ENCODE results near the gene PNMA3.
"Not testable (repeated sequence)": the region's sequence is repeated elsewhere in the genome, so short reads cannot be mapped to it uniquely, and the experiment has no call there.

The PNMA3 gene, protein sequence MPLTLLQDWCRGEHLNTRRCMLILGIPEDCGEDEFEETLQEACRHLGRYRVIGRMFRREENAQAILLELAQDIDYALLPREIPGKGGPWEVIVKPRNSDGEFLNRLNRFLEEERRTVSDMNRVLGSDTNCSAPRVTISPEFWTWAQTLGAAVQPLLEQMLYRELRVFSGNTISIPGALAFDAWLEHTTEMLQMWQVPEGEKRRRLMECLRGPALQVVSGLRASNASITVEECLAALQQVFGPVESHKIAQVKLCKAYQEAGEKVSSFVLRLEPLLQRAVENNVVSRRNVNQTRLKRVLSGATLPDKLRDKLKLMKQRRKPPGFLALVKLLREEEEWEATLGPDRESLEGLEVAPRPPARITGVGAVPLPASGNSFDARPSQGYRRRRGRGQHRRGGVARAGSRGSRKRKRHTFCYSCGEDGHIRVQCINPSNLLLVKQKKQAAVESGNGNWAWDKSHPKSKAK
- total RNA-seq: 4.2 to 20.3 (median 5.5) reads per million in 4 experiments

DNA sequence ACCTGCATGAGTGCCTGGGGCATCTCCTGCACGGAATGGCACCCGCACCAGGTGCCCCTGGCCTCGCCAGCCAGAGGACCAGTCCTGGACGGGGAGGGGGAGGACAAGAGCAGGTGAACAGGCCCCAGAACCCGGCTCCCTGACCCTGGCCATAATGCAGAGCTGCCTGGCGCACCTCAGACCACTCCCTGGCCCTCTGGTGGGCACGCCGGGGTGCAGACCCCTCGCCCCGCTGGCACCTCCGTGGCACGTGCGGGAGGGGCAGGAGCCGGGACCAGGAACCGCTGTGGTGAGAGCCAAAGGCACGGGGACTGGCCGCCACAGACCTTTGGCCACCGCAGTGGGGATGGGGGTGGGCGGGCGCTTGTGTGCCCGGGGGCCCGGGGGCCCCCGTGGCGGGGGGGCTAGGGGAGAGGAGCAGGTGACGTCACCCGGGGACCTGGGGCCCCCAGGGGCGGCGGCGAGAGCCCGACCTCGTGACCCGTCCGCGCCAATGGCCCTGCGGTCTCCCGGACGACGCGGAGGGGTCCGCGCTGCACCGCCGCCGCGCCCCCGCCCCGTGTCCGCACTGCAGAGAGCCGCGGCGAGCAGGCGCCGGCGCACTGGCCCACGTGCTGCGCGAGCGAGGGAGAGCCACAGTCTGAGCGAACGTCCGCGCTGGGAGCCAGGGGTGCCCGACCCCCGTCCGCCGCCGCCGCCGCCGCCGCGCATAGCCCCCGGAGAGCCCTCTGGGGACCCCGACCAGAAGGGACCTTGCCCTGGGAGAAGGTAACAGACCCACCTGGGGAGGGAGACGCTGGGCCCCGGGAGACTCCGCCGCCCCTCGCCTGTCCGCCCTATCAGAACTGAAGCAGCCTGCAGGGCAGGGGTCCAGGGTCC, at the start of gene PNMA3:
PNMA3 (plus strand) TSS at position 600 of the 879 bp plus-strand sequence. CDS start 586 bp downstream, outside the sequence.
- no peak for DNase-seq

DNA sequence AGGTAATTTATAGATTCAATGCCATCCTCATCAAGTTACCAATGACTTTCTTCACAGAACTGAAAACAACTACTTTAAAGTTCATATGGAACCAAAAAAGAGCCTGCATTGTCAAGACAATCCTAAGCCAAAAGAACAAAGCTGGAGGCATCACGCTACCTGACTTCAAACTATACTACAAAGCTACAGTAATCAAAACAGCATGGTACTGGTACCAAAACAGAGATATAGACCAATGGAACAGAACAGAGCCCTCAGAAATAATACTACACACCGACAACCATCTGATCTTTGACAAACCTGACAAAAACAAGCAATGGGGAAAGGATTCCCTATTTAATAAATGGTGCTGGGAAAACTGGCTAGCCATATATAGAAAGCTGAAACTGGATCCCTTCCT, 39.1 kb upstream of the PNMA3 start:
- DNase-seq: not testable (repeated sequence)

DNA sequence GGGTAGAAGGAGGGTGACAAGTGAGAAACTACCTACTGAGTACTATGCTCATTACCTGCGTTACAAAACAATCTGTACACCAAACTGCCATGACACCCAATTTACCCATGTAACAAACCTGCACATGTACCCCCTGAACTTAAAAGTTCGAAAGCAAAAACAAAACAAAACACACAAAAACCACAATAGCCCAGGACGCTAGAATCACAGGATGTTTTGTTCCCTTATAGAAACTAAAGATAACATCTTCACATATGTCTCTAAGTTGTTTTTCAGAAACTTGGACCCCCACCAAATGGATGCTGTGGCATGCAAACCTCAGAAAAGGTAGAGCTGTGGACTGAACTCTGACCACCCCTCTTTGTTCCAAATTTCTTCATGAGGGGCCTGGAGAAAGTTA, 37.1 kb upstream of the PNMA3 start:
- DNase-seq: no peak

DNA sequence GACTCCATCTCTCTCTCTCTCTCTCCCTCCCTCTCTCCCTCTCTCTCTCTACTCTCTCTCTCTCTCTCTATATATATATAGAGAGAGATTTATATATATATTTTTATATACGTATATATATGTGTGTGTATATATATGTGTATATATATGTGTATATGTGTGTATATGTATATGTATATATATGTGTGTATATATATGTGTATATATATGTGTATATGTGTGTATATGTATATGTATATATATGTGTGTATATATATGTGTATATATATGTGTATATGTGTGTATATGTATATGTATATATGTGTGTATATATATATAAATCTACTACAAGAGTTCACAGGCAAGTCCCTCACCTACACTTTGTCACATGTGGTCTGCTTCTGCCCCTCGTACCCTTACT, 29.8 kb upstream of the PNMA3 start:
- not testable (repeated sequence) for DNase-seq

DNA sequence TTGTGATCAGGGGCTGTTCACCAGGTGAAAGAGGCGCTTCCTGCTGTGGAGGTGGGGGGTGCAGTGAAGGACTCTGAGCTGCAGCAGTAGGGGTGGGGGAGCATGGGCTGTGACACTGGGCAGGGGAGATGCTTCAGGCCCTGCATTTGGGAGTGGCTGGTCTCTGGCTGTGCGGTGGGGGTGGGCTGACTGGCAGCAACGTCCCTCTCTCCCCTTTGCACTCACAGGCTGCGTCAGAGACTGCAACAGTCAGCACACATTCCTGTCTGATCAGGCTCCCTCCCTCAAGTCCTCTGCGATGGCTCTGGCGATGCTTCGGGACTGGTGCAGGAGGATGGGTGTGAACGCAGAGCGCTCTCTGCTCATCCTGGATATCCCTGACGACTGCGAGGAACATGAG, 27.8 kb upstream of the PNMA3 start:
- not testable (repeated sequence) for DNase-seq

DNA sequence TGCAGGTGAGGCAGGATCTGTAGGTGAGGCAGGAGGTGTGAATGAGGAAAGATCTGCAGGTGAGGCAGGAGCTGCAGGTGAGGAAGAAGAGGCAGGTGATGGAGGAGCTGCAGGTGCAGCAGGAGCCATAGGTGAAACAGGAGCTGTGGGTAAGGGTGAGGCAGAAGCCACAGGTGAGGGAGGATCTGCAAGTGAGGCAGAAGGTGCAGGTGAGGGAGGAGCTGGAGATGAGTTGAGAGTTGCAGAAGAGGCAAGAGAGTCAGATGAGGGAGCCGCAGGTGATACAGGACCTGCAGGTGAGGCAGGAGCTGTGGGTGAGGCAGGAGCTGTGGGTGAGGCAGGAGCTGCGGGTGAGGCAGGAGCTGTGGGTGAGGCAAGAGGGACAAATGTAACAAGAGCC, 27.1 kb upstream of the PNMA3 start:
- no peak for DNase-seq

DNA sequence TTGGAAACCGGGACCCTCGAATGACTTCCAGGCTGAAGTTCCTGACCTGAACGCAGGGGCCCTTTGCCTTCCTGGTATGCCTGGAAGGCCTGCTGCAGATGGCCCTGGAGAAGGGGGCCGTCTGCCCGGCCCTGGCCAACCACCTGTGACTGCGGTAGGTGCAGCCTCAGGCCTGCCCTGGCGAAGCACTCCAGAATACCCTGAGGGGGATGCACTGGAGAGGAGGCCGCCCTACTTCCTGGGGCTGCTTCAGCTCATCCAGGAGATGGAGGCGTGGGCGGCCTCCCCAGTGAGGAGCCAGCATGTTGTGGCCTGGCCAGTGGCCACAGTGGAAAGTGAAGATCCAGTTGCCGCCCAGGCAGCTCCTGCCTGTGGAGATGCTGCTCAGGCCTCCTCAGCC, 26.4 kb upstream of the PNMA3 start:
- no peak for DNase-seq

DNA sequence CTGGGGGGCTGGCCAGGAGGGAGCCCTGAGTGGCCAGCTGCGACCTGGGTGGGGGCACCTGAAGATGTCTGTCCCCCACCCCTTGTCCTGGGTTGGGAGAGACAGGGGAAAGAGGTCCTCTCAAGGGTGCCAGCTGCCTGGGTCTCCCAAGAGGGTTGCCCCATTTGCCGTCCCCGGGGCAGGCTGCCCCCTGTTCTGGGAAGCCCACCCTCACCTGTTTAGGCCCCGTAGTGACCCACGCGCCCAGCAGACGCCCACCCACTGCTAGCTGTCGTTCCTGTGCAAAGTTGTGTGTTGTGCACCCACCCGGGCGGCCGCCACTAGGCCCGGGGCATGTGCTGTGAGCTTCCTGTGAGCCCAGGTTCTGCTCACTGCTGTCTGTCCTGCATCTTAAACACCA, 25.5 kb upstream of the PNMA3 start:
- no peak for DNase-seq

DNA sequence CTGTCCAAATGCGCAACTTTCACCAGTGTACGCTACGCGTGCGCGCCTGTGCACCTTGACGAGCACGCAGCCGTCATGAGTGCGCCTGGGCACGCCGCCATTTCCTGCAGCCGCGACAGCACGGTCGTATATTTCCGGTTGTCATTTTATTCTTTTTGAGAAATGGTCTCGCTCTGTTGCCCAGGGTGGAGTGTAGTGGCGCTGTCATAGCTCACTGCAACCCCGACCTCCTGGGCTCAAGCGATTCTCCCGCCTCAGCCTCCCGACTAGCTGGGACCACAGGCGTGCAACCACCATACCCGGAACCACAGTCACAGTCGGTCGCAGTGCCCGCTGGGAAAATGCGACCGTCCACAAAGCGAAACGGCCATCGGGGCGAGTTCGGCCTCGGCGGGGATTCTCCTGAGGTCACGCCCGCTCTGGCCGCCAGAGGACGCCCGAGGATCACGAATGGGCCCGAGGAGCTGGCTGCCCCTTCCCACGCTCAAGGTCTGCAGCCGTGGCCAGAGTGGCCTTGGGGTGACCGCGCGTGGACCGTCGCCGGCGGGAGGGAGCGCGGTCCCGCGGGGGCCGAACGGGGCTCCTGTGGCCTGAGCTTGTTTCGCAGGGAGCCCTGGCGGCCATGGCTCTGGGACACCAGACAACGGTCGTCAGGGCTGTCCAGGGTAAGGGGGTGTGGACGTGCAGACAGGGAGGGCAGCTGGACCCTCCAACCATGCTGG, 23.7 kb upstream of the PNMA3 start:
- peak; percentile 37 for DNase-seq

DNA sequence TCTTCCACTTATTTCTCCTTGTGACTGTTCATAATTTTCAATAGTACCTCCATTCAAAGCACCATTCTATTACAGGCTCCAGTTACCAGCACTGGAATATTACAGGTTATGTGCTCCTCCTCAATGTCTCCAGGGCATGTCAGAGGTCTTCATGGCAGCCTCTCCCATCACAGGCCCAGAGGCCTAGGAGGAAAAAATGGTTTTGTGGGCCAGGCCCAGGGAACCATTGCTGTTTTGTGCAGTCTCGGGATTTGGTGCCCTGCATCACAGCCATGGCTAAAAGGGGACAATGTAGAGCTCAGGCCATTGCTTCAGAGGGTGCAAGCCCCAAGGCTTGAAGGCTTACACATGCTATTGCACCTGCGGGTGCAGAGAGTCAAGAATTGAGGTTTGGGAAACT, 7.2 kb upstream of the PNMA3 start:
- DNase-seq: no peak

DNA sequence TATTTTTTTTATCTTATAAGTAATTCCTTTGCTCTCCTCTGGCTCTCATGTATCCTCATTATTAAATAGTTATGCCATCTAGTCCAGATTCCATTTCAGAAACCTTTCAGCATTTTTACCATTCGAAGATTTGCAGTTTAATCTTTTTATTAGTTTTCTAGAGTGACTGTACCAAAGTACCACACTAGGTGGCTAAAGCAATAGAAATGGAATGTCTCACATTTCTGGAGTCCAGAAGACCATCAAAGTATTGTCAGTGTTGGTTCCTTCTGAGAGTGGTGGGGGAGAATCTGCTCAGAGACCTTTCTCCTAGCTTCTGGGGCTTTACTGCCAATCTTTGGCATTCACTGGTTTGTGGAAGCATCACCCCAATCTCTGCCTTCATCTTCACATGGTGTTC, 3.7 kb upstream of the PNMA3 start:
- DNase-seq: no peak

DNA sequence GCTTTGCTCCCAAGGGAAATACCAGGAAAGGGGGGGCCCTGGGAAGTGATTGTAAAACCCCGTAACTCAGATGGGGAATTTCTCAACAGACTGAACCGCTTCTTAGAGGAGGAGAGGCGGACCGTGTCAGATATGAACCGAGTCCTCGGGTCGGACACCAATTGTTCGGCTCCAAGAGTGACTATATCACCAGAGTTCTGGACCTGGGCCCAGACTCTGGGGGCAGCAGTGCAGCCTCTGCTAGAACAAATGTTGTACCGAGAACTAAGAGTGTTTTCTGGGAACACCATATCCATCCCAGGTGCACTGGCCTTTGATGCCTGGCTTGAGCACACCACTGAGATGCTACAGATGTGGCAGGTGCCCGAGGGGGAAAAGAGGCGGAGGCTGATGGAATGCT, 1.0 kb downstream of the PNMA3 start:
- DNase-seq: no peak

DNA sequence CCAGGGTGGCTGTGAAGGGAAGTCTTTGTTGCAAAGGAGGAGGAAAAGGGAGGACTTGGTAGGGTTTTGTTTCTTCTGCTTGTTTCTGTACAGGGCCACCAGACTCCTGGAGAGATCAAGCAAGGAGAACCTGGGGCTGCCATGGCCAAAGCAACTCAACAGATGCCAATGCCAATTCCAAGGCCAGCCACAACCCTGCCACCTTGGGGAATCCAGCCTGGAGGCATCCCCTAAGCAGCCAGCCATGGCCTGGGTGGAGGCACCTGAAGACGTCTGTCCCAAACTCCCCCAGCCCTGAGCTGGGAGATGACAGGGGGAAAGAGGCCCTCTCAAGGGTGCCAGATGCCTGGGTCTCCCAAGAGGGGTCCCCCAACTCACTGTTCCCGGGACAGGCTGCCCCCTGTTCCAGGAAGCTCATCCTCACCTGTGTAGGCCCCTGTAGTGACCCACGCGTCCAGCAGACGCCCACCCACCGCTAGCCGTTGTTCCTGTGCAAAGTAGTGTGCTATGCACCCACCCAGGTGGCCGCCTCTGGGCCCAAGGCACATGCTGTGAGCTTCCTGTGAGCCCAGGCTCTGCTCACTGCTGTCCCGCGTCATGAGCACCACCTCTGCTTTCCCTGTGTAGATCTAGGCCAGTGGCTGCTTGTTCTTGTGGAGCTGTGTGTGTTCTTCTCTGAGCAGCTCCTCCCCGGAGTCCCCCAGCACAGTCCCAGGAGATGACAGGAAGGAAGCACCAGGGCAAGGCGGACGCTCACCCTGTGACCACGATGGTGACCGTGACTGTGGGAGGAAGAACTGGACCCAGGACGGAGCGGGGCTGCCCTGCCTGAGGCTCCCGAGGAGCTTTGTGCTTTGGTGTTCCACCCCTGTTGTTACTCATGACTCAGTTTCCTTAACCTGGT, 3.2 kb downstream of the PNMA3 start:
- DNase-seq: no peak

DNA sequence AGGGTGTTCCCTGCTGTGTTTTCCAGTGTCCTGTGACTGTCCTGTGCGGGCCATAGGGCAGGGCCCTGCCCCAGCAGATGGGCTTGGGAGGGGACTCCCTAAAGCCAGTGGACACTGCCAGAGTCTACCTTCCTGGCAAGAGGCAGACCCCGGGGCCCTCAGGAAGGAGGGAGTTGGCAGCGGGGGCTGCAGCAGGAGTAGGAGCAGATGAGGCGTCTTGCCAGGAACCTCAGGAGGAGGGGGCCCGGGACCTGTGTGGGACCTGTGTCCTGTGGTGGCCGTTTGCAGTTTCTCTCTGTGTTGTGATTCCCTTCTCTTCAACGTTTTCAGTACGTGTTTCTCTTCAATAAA, 3.8 kb downstream of the PNMA3 start:
- DNase-seq: no peak

DNA sequence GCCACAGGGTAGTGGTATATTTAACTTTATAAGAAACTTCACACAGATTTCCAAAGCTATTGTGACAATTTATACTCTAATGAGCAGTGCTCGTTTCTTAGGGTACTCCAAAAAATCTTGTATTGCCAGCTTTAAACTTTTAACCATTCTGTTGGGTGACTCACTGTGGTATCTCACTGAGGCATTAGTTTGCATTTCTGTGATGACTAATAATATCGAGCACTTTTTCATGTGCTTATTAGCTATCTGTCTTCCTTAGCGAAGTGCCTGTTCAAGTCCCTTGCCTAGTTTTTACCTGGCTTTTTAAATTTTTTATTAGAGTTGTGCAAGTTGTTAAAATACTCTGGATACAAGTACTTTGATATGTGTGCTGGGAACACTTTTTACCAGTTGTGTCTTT, 5.5 kb downstream of the PNMA3 start:
- DNase-seq: no peak

DNA sequence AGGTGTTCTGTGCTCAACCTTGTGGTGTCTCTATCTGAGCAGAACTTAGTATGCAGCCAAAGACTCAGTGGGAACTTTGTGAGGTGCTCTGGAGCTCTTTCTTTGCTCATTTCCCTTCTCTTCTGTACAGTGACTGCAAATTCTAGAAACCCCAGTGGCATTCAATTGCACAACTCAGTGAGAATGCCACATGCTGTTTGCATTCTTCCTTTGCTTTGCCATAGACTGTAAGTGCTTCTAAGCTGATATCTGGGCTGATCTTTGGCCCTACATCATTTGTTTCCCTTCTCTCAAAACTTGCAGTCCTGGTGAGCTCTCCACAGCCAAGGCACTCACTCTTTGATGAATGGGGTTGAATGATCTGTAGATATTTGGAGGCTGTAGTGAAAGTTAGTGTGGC, 7.0 kb downstream of the PNMA3 start:
- no peak for DNase-seq

DNA sequence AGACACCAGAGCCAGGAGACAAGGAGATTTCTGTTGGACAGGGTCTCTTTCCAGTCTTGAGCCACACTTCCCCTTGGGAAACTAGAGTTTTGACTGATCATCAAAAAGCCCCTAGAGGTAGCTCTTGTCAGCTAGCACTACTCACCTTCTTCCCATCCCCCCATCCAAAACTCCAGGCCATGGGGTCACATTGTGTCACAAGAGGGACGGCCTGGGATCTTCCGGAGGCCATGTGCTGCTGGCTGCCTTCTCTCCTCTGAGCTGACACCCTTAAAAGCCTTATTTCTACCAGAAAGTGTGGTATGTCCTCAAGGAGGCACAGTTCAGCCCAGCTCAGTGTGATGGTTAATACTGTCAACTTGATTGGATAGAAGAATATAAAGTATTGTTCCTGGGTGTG, 7.8 kb downstream of the PNMA3 start:
- no peak for DNase-seq

DNA sequence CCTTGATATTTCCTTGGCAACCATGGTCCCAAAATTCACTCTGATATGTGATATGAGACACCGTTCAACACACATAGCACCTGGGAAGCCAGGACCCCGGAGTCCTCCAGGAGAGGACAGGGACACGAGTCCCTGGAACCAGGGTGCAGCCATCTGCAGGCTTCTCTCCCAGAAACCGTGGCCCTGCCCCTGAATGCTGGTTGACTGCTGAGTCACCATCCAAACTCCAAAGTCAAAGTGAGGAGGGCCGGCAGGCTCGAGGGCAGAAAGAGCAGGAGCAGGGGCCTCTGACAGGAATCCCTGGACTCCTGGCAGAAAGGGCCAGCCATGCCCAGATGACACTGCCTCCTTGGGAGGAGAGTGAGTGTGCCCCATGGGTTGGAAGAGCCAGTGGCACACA, 9.1 kb downstream of the PNMA3 start:
- DNase-seq: no peak

DNA sequence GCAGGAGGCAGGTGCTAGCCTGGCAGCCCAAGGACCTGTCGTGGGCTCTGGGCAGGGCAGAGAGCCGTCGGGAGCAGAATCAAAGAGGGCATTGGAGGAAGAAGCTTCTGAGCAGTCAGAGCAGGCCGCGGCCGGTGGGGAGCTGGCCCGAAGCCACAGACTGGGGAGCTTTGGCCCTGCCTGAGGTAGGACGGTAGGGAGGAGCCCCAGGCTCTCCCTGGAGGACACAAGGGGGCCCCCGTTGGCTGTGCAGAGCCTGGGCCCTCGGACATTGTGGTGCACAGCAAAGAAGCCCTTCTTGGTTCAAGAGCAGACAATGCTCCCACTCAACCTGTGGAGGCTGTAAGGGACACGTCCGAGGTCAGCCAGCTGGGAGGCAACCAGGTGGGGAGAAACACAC, 10.1 kb downstream of the PNMA3 start:
- not testable (repeated sequence) for DNase-seq

DNA sequence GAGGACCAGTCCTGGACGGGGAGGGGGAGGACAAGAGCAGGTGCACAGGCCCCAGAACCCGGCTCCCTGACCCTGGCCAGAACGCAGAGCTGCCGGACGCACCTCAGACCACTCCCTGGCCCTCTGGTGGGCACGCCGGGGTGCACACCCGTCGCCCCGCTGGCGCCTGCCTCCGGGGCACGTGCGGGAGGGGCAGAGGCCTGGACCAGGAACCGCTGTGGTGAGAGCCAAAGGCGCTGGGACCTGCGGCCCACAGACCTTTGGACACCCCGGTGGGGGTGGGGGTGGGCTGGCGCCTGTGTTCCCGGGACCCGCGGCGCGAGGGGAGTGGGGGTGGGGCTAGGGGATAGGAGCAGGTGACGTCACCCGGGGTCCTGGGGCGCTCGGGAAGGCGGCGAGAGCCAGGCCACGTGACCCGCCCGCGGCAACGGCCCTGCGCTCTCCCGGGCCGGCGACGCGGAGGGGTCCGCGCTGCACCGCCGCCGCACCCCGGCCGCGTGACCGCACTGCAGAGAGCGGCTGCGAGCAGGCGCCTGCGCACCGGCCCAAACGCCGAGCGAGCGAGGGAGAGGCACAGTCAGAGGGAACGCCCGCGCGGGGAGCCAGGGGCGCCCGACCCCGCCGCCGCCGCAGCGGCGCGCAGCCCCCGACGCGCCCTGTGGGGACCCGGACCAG, 15.8 kb downstream of the PNMA3 start, which contains the start of gene PNMA6A:
PNMA6A (plus strand) TSS at position 546 of the 675 bp plus-strand sequence. CDS start 609 bp downstream, outside the sequence.
- DNase-seq: not testable (repeated sequence)

DNA sequence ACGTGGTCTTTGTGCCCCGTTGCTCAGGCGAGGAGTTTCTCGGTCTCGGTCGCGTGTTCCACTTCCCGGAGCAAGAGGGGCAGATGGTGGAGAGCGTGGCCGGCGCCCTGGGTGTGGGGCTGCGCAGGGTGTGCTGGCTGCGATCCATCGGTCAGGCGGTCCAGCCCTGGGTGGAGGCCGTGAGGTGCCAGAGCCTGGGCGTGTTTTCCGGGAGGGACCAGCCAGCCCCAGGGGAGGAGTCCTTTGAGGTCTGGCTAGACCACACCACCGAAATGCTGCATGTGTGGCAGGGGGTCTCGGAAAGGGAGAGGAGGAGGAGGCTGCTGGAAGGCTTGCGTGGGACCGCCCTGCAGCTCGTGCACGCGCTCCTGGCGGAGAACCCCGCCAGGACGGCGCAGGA, 17.1 kb downstream of the PNMA3 start:
- not testable (repeated sequence) for DNase-seq
